ENCODE measurements around the gene ECSIT.
A peak's percentile ranks its signal among the peaks of the same experiment; 100 is the strongest.
"Not testable (repeated sequence)": the region's sequence is repeated elsewhere in the genome, so short reads cannot be mapped to it uniquely, and the experiment has no call there.

Gene ECSIT

GRCh38 chr19:11528551-11529341 is at the start of gene ECSIT:
Gene ECSIT (minus strand): TSS chr19:11529134. CDS start chr19:11519170, 9,964 bp downstream.
- DNase-seq (peak; percentile 92), ATAC-seq (peak; percentile 95)
- Mint-ChIP-seq H3K4me3 (peak within 1 kb of the TSS; percentile 95), H3K36me3 (ENCODE audit: low read depth) (peaks cover 6% of the 10 kb centered on the region), H3K27me3 (no peaks in the 10 kb centered on the region), H3K9me3 (no peaks in the 10 kb centered on the region), H3K27ac (peak within 1 kb of the TSS; percentile 93), H3K4me1 (peaks cover 34% of the 10 kb centered on the region)

GRCh38 chr19:11577451-11578257 is 48.7 kb upstream of the ECSIT start, which contains the start of gene ACP5:
Gene ACP5 (minus strand): TSS chr19:11577645. CDS start chr19:11577317, 328 bp downstream.
- Mint-ChIP-seq H3K36me3 (ENCODE audit: low read depth) (no peaks in the 10 kb centered on the region), H3K4me1 (peaks cover 42% of the 10 kb centered on the region), H3K9me3 (no peaks in the 10 kb centered on the region), H3K4me3 (peak within 1 kb of the TSS; percentile 63), H3K27ac (no peak within 1 kb of the TSS), H3K27me3 (no peaks in the 10 kb centered on the region)
- ATAC-seq (no peak), DNase-seq (no peak)

- DNase-seq (no peak), ATAC-seq (no peak)
- no peak overlapping the region for H3K27ac Mint-ChIP-seq
- H3K27me3 Mint-ChIP-seq = no peaks in the 10 kb centered on the region
- peaks cover 30% of the 10 kb centered on the region for H3K4me1 Mint-ChIP-seq
- H3K4me3 Mint-ChIP-seq = no peak overlapping the region
- no peaks in the 10 kb centered on the region for H3K36me3 Mint-ChIP-seq (ENCODE audit: low read depth)
- H3K9me3 Mint-ChIP-seq = no peaks in the 10 kb centered on the region
Measured at GRCh38 chr19:11576227-11576626, 47.3 kb upstream of the ECSIT start.

- ATAC-seq (peak; percentile 57), DNase-seq (peak; percentile 29)
- Mint-ChIP-seq H3K9me3 (no peaks in the 10 kb centered on the region), H3K27ac (peak overlapping the region; percentile 18), H3K4me1 (peaks cover 25% of the 10 kb centered on the region), H3K36me3 (ENCODE audit: low read depth) (no peaks in the 10 kb centered on the region), H3K27me3 (no peaks in the 10 kb centered on the region), H3K4me3 (no peak overlapping the region)
Measured at GRCh38 chr19:11574689-11575088, 45.8 kb upstream of the ECSIT start.

GRCh38 chr19:11573763-11574162 is 44.8 kb upstream of the ECSIT start:
- H3K4me1 Mint-ChIP-seq = peaks cover 22% of the 10 kb centered on the region
- not testable (repeated sequence) for H3K27ac Mint-ChIP-seq

DNA sequence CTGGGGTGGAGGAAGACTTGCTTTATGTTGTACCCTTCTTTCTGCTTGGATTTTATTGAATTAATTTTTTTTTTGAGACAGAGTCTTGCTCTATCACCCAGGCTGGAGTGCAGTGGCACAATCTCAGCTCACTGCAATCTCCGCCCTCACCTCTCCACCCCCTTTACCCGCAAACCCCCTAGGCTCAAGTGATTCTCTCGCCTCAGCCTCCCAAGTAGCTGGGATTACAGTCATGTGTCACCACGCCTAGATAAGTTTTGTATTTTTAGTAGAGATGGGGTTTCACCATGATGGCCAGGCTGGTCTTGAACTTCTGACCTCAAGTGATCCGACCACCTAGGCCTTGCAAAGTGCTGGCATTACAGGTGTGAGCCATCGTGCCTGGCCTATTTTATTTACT is 44.4 kb upstream of the ECSIT start:
- not testable (repeated sequence) for H3K9me3 Mint-ChIP-seq; ATAC-seq; H3K4me3 Mint-ChIP-seq; DNase-seq; H3K27me3 Mint-ChIP-seq; H3K36me3 Mint-ChIP-seq (ENCODE audit: low read depth); H3K27ac Mint-ChIP-seq
- peaks cover 26% of the 10 kb centered on the region for H3K4me1 Mint-ChIP-seq

More at GRCh38 chr19:11573763-11574162, 44.8 kb upstream of the ECSIT start:
- not testable (repeated sequence) for H3K9me3 Mint-ChIP-seq; DNase-seq; H3K27me3 Mint-ChIP-seq; ATAC-seq; H3K4me3 Mint-ChIP-seq; H3K36me3 Mint-ChIP-seq (ENCODE audit: low read depth)

GRCh38 chr19:11570039-11570462 is 41.1 kb upstream of the ECSIT start:
- ATAC-seq (no peak), DNase-seq (no peak)
- H3K27me3 Mint-ChIP-seq = no peaks in the 10 kb centered on the region
- no peak overlapping the region for H3K4me3 Mint-ChIP-seq
- no peaks in the 10 kb centered on the region for H3K36me3 Mint-ChIP-seq (ENCODE audit: low read depth)
- no peaks in the 10 kb centered on the region for H3K9me3 Mint-ChIP-seq
- H3K27ac Mint-ChIP-seq = no peak overlapping the region
- peaks cover 26% of the 10 kb centered on the region for H3K4me1 Mint-ChIP-seq

DNA sequence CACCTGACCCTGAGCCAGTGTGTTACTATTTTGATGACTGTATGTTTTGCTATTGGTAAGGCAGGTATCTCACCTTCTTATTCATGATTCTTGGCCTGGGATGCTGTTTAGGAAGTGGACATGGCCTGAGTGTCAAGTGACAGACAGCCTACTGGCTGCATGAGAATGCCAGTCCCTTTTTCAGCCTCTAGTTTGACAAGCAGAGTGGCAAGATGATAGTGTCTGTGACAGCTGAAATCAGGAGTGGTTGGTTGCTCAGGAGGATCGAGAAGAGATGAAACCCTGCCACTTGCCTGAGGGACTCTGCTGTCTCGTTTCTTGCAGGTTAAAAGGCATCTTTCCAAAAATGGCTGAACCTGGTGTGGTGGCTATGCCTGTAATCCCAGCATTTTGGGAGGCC is 37.2 kb upstream of the ECSIT start:
- DNase-seq = no peak
- H3K27me3 Mint-ChIP-seq = no peaks in the 10 kb centered on the region
- H3K27ac Mint-ChIP-seq = no peak overlapping the region
- H3K9me3 Mint-ChIP-seq = no peaks in the 10 kb centered on the region
- H3K36me3 Mint-ChIP-seq (ENCODE audit: low read depth) = peaks cover 2% of the 10 kb centered on the region
- H3K4me3 Mint-ChIP-seq = no peak overlapping the region
- peaks cover 24% of the 10 kb centered on the region for H3K4me1 Mint-ChIP-seq
- no peak for ATAC-seq

DNA sequence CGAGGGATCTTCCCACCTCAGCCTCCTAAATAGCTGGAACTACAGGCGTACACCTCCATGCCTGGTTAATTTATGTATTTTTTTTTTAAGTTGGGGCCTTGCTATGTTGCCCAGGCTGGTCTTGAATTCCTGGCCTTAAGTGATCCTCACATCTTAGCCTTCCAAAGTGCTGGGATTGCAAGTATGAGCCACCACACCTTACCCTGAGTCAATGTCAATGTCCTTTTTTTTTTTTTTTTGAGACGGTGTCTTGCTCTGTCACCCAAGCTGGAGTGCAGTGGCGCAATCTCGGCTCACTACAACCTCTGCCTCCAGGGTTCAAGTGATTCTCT is 36.7 kb upstream of the ECSIT start:
- H3K27ac Mint-ChIP-seq; H3K27me3 Mint-ChIP-seq; H3K36me3 Mint-ChIP-seq (ENCODE audit: low read depth); ATAC-seq; DNase-seq; H3K9me3 Mint-ChIP-seq; H3K4me3 Mint-ChIP-seq: not testable (repeated sequence)
- H3K4me1 Mint-ChIP-seq = peaks cover 27% of the 10 kb centered on the region

DNA sequence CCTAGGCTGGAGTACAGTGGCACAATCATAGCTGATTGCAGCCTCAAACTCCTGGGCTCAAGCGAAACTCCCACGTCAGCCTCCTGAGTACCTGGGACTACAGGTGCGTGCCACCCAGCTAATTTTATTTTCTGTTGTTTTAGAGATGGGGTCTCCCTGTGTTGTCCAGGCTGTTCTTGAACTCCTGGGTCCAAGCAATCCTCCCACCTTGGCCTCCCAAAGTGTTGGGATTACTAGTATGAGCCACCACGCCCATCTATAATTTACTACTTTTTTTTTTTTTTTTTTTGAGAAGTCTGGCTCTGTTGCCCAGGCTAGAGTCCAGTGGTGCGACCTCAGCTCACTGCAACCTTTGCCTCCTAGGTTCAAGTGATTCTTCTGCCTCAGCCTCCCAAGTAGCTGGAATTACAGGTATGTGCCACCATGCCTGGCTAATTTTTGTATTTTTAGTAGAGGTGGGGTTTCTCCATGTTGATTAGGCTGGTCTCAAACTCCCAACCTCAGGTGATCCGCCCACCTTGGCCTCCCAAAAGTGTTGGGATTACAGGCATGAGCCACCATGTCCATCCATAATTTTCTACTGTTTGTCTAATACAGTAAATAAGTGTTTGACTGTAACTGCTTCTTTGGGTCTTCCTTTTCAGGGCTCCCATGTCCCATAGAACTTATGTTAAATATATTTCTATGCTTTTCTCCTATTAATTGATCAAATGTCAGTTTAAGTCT is 35.3 kb upstream of the ECSIT start:
- H3K4me3 Mint-ChIP-seq; H3K36me3 Mint-ChIP-seq (ENCODE audit: low read depth); H3K27ac Mint-ChIP-seq; H3K9me3 Mint-ChIP-seq; DNase-seq; H3K27me3 Mint-ChIP-seq; ATAC-seq: not testable (repeated sequence)
- H3K4me1 Mint-ChIP-seq = peaks cover 29% of the 10 kb centered on the region

GRCh38 chr19:11563532-11563931 is 34.6 kb upstream of the ECSIT start:
- ATAC-seq = no peak
- no peaks in the 10 kb centered on the region for H3K27me3 Mint-ChIP-seq
- no peaks in the 10 kb centered on the region for H3K9me3 Mint-ChIP-seq
- peak overlapping the region; percentile 31 for H3K27ac Mint-ChIP-seq
- DNase-seq = no peak
- peaks cover 5% of the 10 kb centered on the region for H3K36me3 Mint-ChIP-seq (ENCODE audit: low read depth)
- peaks cover 30% of the 10 kb centered on the region for H3K4me1 Mint-ChIP-seq
- H3K4me3 Mint-ChIP-seq = no peak overlapping the region

DNA sequence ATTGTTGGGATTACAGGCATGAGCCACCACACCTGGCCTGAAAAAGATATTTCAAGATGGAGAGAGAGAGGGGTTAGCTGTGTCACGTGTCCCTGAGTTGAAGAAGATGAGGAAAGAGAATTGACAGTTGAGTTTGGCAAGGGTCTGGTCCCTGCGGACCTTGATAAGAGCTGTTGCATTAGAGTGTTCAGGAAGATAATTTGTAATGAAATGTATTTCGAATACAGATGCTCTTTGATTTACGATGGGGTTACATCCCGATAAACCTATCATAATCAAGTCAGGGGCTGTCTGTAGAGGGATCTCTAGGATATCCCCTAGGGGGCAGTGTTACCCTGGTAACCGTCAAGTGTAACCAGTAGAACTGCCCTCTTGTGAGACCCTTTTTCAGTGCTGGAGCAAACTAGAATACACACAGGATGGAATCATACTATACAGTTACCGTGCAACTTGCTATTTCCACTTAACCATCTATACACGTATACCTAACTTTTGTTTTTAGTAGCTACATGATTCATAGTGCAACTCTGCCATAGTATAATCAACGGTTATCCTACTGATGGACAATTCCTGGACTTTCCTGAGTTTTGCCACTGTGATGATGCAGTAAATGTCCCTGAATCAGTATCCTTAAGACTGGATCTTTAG is 31.6 kb upstream of the ECSIT start:
- Mint-ChIP-seq H3K27me3 (no peaks in the 10 kb centered on the region), H3K4me3 (peak overlapping the region; percentile 92), H3K9me3 (no peaks in the 10 kb centered on the region), H3K27ac (peak overlapping the region; percentile 86), H3K36me3 (ENCODE audit: low read depth) (peaks cover 10% of the 10 kb centered on the region), H3K4me1 (peaks cover 42% of the 10 kb centered on the region)
- ATAC-seq = peak; percentile 69
- peak; percentile 71 for DNase-seq

GRCh38 chr19:11558881-11559828 is 30.2 kb upstream of the ECSIT start, which contains the start of gene ELOF1:
Gene ELOF1 (minus strand): TSS chr19:11559230. CDS start chr19:11554347, 4,883 bp downstream.
- Mint-ChIP-seq H3K9me3 (no peaks in the 10 kb centered on the region), H3K4me3 (peak within 1 kb of the TSS; percentile 92), H3K4me1 (peaks cover 48% of the 10 kb centered on the region), H3K27me3 (no peaks in the 10 kb centered on the region), H3K36me3 (ENCODE audit: low read depth) (peaks cover 12% of the 10 kb centered on the region), H3K27ac (peak within 1 kb of the TSS; percentile 93)
- ATAC-seq (peak; percentile 96), DNase-seq (peak; percentile 97)
